HTERT RPE-1 (cell line): ENCODE results near the gene GUCA1A.
"Not testable (repeated sequence)": the region's sequence is repeated elsewhere in the genome, so short reads cannot be mapped to it uniquely, and the experiment has no call there.

Source experiments
- in situ Hi-C: fragments of 300-500 bp; cut with MboI; formaldehyde crosslinking; loops from 4 replicates; pipeline ENCODE4 v1.14.3; 2020; ENCODE audit warnings: low sequenced_read_pairs

GUCA1A gene

GRCh38 chr6:42202131-42202915 lies 29.2 kb downstream of the GUCA1A start:
- in situ Hi-C loops, result not testable (repeated sequence)

- in situ Hi-C loops, result no loop called here
These were observed 30.0 kb downstream of the GUCA1A start for GRCh38 chr6:42203183-42203582.

GRCh38 chr6:42204768-42205282 lies 31.7 kb downstream of the GUCA1A start:
- in situ Hi-C loops, result no loop called here

GRCh38 chr6:42207559-42207958 lies 34.4 kb downstream of the GUCA1A start:
- in situ Hi-C loops, result not testable (repeated sequence)

GRCh38 chr6:42210551-42210950 lies 37.4 kb downstream of the GUCA1A start:
- in situ Hi-C loops, result no loop called here

GRCh38 chr6:42211726-42212125 lies 38.6 kb downstream of the GUCA1A start:
- in situ Hi-C loops, result no loop called here

GRCh38 chr6:42212442-42212841 lies 39.3 kb downstream of the GUCA1A start:
- in situ Hi-C loops, result no loop called here

GRCh38 chr6:42216495-42216894 lies 43.3 kb downstream of the GUCA1A start:
- in situ Hi-C loops, result not testable (repeated sequence)

- in situ Hi-C loops, result no loop called here
These were observed 44.0 kb downstream of the GUCA1A start for GRCh38 chr6:42217157-42217518.

- in situ Hi-C loops, result no loop called here
These were observed 44.6 kb downstream of the GUCA1A start, which contains the start of gene MRPS10 for GRCh38 chr6:42217519-42218367. TSS of gene MRPS10 (minus strand) at chr6:42217861. CDS start at chr6:42217849, 12 bp downstream.

- in situ Hi-C loops, result no loop called here
These were observed 47.6 kb downstream of the GUCA1A start for GRCh38 chr6:42220807-42221206.

GRCh38 chr6:42221546-42221945 lies 48.4 kb downstream of the GUCA1A start:
- in situ Hi-C loops, result no loop called here

- in situ Hi-C loops, result no loop called here
These were observed 49.3 kb downstream of the GUCA1A start for GRCh38 chr6:42222448-42222847.

- in situ Hi-C loops, result no loop called here
These were observed 51.3 kb downstream of the GUCA1A start for GRCh38 chr6:42224222-42225028.

GRCh38 chr6:42225029-42225339 lies 51.8 kb downstream of the GUCA1A start:
- in situ Hi-C loops, result no loop called here

GRCh38 chr6:42225419-42225818 lies 52.3 kb downstream of the GUCA1A start:
- in situ Hi-C loops, result no loop called here

GRCh38 chr6:42226161-42226611 lies 53.0 kb downstream of the GUCA1A start:
- in situ Hi-C loops, result no loop called here

GRCh38 chr6:42226645-42227143 lies 53.5 kb downstream of the GUCA1A start:
- in situ Hi-C loops, result no loop called here

GRCh38 chr6:42227173-42227850 lies 54.1 kb downstream of the GUCA1A start:
- in situ Hi-C loops, result no loop called here

GRCh38 chr6:42228305-42228704 lies 55.1 kb downstream of the GUCA1A start:
- in situ Hi-C loops, result no loop called here
